Retinal pigment epithelial cell (primary cell): ENCODE measurements around the gene FXYD3.

Experiments used
- DNase-seq: peaks from one replicate; pipeline ENCODE4 v3.0.0-alpha.2; 2010; ENCODE audit warnings: low read depth
- H3K4me3 ChIP-seq: 2 replicates; pipeline ENCODE4 v1.5.1; 2011; ENCODE audit warnings: mild to moderate bottlenecking, low read length, control low read depth, moderate library complexity
- TF ChIP-seq, protein P1 (sequence below): conservative IDR thresholded peaks from 2 replicates; pipeline ENCODE4 v1.5.1; 2011; ENCODE audit warnings: low read depth, low read length, control low read depth, inconsistent platforms

Gene FXYD3

DNA sequence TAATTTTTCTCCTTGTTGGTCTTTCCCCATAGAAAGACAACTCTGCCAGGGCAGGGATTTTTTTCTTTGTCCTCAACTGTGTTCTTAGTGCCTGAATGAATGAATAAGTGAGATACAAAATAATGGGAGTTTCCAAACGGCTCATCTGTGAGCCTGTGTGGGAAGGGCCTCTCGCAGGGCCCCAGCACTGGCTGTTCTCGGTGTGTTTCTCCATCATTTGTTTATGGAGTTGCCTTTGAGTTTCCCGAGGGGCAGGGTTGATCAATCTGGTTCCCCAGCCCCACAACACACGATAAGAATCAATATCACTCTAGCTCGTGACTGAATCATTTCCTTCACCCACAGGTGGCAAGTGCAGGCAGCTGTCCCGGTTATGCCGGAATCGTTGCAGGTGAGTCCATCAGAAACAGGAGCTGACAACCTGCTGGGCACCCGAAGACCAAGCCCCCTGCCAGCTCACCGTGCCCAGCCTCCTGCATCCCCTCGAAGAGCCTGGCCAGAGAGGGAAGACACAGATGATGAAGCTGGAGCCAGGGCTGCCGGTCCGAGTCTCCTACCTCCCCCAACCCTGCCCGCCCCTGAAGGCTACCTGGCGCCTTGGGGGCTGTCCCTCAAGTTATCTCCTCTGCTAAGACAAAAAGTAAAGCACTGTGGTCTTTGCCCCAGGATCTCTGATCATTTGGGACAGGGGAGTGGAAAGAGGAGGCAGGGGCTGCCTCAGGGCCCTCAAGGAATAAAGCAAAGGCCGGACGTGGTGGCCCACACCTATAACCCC lies 53.8 kb downstream of the FXYD3 start:
- no peak for DNase-seq
- TF ChIP-seq, protein P1, sequence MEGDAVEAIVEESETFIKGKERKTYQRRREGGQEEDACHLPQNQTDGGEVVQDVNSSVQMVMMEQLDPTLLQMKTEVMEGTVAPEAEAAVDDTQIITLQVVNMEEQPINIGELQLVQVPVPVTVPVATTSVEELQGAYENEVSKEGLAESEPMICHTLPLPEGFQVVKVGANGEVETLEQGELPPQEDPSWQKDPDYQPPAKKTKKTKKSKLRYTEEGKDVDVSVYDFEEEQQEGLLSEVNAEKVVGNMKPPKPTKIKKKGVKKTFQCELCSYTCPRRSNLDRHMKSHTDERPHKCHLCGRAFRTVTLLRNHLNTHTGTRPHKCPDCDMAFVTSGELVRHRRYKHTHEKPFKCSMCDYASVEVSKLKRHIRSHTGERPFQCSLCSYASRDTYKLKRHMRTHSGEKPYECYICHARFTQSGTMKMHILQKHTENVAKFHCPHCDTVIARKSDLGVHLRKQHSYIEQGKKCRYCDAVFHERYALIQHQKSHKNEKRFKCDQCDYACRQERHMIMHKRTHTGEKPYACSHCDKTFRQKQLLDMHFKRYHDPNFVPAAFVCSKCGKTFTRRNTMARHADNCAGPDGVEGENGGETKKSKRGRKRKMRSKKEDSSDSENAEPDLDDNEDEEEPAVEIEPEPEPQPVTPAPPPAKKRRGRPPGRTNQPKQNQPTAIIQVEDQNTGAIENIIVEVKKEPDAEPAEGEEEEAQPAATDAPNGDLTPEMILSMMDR: no peak

DNA sequence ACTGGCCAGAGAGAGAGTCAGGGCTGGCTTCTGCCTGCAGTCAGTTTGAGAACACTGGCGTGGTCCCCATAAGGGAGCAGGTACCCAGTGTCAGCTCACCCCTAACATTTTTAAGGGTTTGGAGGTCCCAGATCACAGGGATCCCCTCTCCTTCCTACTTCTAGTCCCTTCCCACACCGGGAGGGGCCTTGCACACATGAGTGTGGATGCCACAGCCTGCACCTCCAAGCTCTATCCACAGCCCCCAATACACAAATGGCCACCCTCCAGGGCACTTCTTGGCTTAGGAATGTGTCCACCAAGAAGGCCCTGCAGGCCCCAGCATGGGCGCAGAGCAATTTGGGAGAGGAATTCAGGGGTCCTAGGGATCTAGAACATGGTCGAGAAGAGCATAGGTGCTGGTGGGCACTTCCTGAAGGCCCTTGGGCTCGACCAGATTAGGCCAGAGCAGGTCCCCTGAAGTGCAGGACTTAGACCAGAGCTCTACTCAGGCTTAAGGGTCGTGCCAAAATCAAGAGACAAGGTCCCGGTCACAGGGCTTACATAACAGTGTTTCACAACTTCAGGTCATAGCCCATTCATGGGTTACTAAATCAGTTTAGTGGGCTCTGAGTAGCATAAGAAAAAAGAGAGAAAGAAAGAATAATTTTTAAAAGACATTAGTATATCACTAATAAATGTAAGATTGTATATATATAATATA lies 54.9 kb downstream of the FXYD3 start:
- TF ChIP-seq, protein P1: no peak
- no peak overlapping the region for H3K4me3 ChIP-seq
- no peak for DNase-seq

More for the DNA sequence above, 53.8 kb downstream of the FXYD3 start:
- no peak overlapping the region for H3K4me3 ChIP-seq

DNA sequence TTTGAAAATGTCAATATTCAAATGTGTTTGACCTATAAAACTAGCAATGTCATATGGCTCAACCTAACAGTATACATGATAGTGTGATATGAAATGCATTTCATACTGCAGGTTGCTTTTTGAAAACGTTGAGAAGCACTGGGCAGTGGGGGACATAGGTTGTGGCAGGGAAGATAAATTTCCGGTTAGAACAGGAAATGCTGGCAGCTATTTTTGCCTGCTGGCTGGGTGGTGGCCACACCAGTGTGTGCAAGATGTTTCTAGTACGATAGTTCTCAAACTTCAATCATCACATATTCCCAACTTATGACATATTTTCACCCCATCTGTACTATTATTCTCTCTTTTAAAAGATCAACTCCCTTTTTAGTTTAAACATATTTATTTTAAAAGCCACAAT lies 56.1 kb downstream of the FXYD3 start:
- H3K4me3 ChIP-seq: no peak overlapping the region
- DNase-seq: no peak
- TF ChIP-seq, protein P1: no peak
